Uterus (tissue), 4 donors: ENCODE results near the gene UBAP2. TPM values are rescaled to one million over a fixed set of nuclear protein-coding genes. Genes with fewer than 3 reads are reported as not detected.

ENCODE experiments used
- DNase-seq, 2 donors: peaks; one replicate each; pipeline ENCODE4 v3.0.0-alpha.2; 2019 to 2020
- H3K27ac ChIP-seq, 2 donors: fragments of 200-600 bp; sonication (generic); 1 replicate in 1 of 2; 2 replicates in 1 of 2; pipeline ENCODE4 v1.5.1; 2016 to 2018
- H3K27me3 ChIP-seq, 2 donors: fragments of 200-600 bp; sonication (generic); one replicate each; pipeline ENCODE4 v1.5.1; 2018 to 2019; ENCODE audit warnings: control low read depth in 1 of 2
- H3K36me3 ChIP-seq, 2 donors: fragments of 200-600 bp; sonication (generic); one replicate each; pipeline ENCODE4 v1.5.1; 2019; ENCODE audit warnings: control low read depth in 1 of 2
- H3K4me1 ChIP-seq, 2 donors: fragments of 200-600 bp; sonication (generic); one replicate each; pipeline ENCODE4 v1.5.1; 2018 to 2019; ENCODE audit warnings: control low read depth in 1 of 2
- H3K4me3 ChIP-seq, 2 donors: fragments of 200-600 bp; sonication (generic); 1 replicate in 1 of 2; 2 replicates in 1 of 2; pipeline ENCODE4 v1.5.1; 2018 to 2019; ENCODE audit warnings: mild to moderate bottlenecking in 1 of 2
- H3K9me3 ChIP-seq, 2 donors: fragments of 200-600 bp; sonication (generic); one replicate each; pipeline ENCODE4 v1.5.1; 2019; ENCODE audit warnings: control low read depth in 1 of 2
- CTCF ChIP-seq, 4 experiments: fragments of 200-600 bp in 2 of 4; fragments of 450-650 bp in 2 of 4; sonication (generic) in 2 of 4; IDR thresholded peaks; one replicate each; pipeline ENCODE4 v1.5.1; 2016 to 2019; ENCODE audit warnings: antibody characterized with exemption in 4 of 4, mild to moderate bottlenecking in 2 of 4, moderate library complexity in 1 of 4
- POLR2A ChIP-seq, 2 donors: fragments of 450-650 bp; IDR thresholded peaks; one replicate each; pipeline ENCODE4 v1.6.1; 2016; ENCODE audit warnings: antibody characterized with exemption in 2 of 2, mild to moderate bottlenecking in 1 of 2, moderate library complexity in 1 of 2
- intact Hi-C: fragments of 100-400 bp; cut with DNase I; formaldehyde crosslinking; loops from one replicate; pipeline ENCODE4 v1.15.1; 2023; ENCODE audit warnings: low total_unique reads
- total RNA-seq, 4 donors: library from RNA; depleted of rRNA in 3 of 4; stranded (reverse); fragments of >200 nt in 3 of 4; gene quantifications; one replicate each; pipeline versions ENCODE4 v1.1.0 to v1.2.4, GENCODE V29; 2014 to 2023
- donor health status: DM: yes; HTN: yes; CAD: no.

The UBAP2 gene
- 100 to 1,000 TPM in 1 of 4 donors, 10 to 100 TPM in 2, 1 to 10 TPM in 1; 9.2 to 110 (median 51.3) TPM for total RNA-seq

- TF ChIP-seq POLR2A (IDR thresholded peaks at IDR 0.05) (peak; percentile 83 to 94), CTCF (IDR thresholded peaks at IDR 0.05) (peak in 1 of 4 experiments; percentile 15)
- H3K36me3 ChIP-seq = no peaks in the 10 kb centered on the region
- peak within 1 kb of the TSS; percentile 94 to 97 for H3K27ac ChIP-seq
- peak; percentile 95 to 98 for DNase-seq
- no peaks in the 10 kb centered on the region for H3K4me1 ChIP-seq
- intact Hi-C loops = no loop called here
- no peaks in the 10 kb centered on the region for H3K27me3 ChIP-seq
- no peaks in the 10 kb centered on the region for H3K9me3 ChIP-seq
- peak within 1 kb of the TSS; percentile 75 to 87 for H3K4me3 ChIP-seq
Measured at GRCh38 chr9:34048727-34049629, at the start of gene UBAP2. UBAP2 (minus strand) TSS chr9:34048887; CDS start chr9:34017148, 31,739 bp downstream.

- Histone ChIP-seq H3K4me3 (no peak overlapping the region), H3K4me1 (no peaks in the 10 kb centered on the region), H3K36me3 (no peaks in the 10 kb centered on the region), H3K9me3 (no peaks in the 10 kb centered on the region), H3K27ac (no peak overlapping the region), H3K27me3 (no peaks in the 10 kb centered on the region)
- no peak for DNase-seq
- intact Hi-C loops = no loop called here
- TF ChIP-seq POLR2A (IDR thresholded peaks at IDR 0.05) (no peak), CTCF (IDR thresholded peaks at IDR 0.05) (no peak)
Measured at GRCh38 chr9:34098307-34098706, 49.6 kb upstream of the UBAP2 start.

DNA sequence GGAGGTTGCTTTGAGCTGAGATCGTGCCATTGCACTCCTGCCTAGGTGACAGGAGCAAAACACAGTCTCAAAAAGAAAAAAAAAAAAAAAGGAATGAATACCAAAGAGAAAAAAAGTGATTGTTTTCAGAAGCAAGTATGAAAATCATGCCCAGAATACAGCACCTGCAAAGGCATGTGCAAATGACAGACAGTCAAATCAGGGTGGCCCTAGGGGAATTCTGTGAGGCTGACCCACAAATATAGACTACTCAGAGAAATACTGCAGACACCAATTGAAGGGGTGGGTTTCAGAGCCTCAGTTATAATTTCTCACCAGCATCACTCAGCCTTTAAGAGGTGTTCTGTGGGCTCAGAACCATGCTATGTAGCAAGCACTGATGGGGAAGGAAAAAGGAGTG lies 49.2 kb upstream of the UBAP2 start:
- Histone ChIP-seq H3K36me3 (no peaks in the 10 kb centered on the region), H3K4me3 (no peak overlapping the region), H3K9me3 (no peaks in the 10 kb centered on the region), H3K27me3 (no peaks in the 10 kb centered on the region), H3K27ac (no peak overlapping the region), H3K4me1 (no peaks in the 10 kb centered on the region)
- intact Hi-C loops = no loop called here
- no peak for DNase-seq
- TF ChIP-seq CTCF (IDR thresholded peaks at IDR 0.05) (no peak), POLR2A (IDR thresholded peaks at IDR 0.05) (no peak)

DNA sequence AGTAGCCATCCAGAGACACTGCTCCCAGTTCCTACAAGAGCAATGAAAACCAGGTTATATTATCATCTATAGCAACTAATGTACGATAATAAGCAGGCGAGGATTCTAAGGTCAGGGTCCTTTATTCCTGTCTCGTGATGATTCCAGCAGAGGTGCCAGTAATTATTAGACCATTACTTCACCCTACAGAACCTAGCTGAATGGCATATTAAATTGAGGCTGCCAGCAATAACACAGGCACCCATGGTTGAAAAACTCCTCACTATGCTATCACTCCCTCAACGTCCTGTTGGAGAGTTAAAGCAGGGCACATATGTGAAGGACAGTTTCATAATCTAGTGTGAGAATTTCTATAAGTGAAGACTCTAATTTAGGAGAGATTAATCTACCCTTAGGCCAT lies 48.1 kb upstream of the UBAP2 start:
- TF ChIP-seq CTCF (IDR thresholded peaks at IDR 0.05) = no peak
- no peak for TF ChIP-seq POLR2A (IDR thresholded peaks at IDR 0.05)
- H3K4me3 ChIP-seq = no peak overlapping the region
- no peaks in the 10 kb centered on the region for H3K36me3 ChIP-seq
- intact Hi-C loops = no loop called here
- no peak for DNase-seq
- no peak overlapping the region for H3K27ac ChIP-seq
- no peaks in the 10 kb centered on the region for H3K9me3 ChIP-seq
- H3K4me1 ChIP-seq = no peaks in the 10 kb centered on the region
- no peaks in the 10 kb centered on the region for H3K27me3 ChIP-seq

DNA sequence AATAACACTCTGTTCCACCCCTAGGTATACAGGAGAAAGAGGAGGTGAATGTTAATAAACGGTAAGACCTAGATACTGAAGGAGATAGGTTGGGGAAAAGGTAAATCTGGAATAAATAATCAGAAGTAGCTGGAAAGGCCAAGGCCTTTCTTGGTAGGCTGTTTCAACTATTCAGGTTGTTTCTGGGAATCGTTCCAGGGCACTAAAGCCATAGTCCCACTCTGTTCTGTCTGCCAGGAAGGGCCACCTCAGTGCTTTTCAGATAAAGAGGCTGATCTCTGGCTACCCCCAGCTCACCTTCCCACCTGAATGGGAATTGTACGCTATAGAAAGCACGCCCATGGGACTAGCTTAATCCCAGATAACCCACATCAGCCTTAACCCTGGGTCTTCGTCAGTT lies 44.9 kb upstream of the UBAP2 start:
- Histone ChIP-seq H3K27me3 (no peaks in the 10 kb centered on the region), H3K4me3 (no peak overlapping the region), H3K4me1 (no peaks in the 10 kb centered on the region), H3K9me3 (no peaks in the 10 kb centered on the region), H3K27ac (no peak overlapping the region), H3K36me3 (no peaks in the 10 kb centered on the region)
- intact Hi-C loops = no loop called here
- no peak for DNase-seq
- TF ChIP-seq POLR2A (IDR thresholded peaks at IDR 0.05) (no peak), CTCF (IDR thresholded peaks at IDR 0.05) (no peak)
